HuH-7 (cell line): ENCODE data around the gene WDR89.
"Not testable (repeated sequence)": the region's sequence is repeated elsewhere in the genome, so short reads cannot be mapped to it uniquely, and the experiment has no call there.

Experiments
- DNase-seq: peaks from one replicate; pipeline ENCODE4 v3.0.0; 2011; ENCODE audit warnings: low spot score

Gene WDR89

GRCh38 chr14:63596998-63597658, 44.5 kb downstream of the WDR89 start:
- DNase-seq: no peak

GRCh38 chr14:63594455-63595372, 47.0 kb downstream of the WDR89 start:
- DNase-seq: no peak

GRCh38 chr14:63583046-63583445, 58.6 kb downstream of the WDR89 start:
- DNase-seq: not testable (repeated sequence)

GRCh38 chr14:63581491-63581890, 60.2 kb downstream of the WDR89 start:
- DNase-seq: no peak

- DNase-seq: no peak
Observed at GRCh38 chr14:63578300-63578699, 63.4 kb downstream of the WDR89 start.

- no peak for DNase-seq
Observed at GRCh38 chr14:63573581-63573980, 68.1 kb downstream of the WDR89 start.

- no peak for DNase-seq
Observed at GRCh38 chr14:63565448-63565847, 76.2 kb downstream of the WDR89 start.

GRCh38 chr14:63564318-63564717, 77.4 kb downstream of the WDR89 start:
- no peak for DNase-seq

GRCh38 chr14:63563370-63564026, 78.2 kb downstream of the WDR89 start:
- no peak for DNase-seq

GRCh38 chr14:63562405-63562804, 79.3 kb downstream of the WDR89 start:
- DNase-seq: no peak

- no peak for DNase-seq
Observed at GRCh38 chr14:63555572-63555971, 86.1 kb downstream of the WDR89 start.

- no peak for DNase-seq
Observed at GRCh38 chr14:63551332-63551731, 90.3 kb downstream of the WDR89 start.

- DNase-seq: no peak
Observed at GRCh38 chr14:63547798-63548335, 93.8 kb downstream of the WDR89 start.
